ENCODE results near the gene IRF7.
"Not testable (repeated sequence)": the region's sequence is repeated elsewhere in the genome, so short reads cannot be mapped to it uniquely, and the experiment has no call there.

The IRF7 gene

DNA sequence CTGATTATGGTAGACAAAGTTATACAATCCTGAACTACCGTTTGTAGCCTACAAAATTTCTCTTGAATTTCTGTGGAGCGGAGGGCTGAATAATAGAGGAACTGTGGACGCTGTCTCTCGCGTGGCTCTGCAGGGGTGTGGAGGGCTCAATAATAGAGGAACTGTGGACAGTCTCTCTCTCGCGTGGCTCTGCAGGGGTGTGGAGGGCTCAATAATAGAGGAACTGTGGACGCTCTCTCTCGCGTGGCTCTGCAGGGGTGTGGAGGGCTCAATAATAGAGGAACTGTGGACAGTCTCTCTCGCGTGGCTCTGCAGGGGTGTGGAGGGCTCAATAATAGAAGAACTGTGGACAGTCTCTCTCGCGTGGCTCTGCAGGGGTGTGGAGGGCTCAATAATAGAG is 37.4 kb upstream of the IRF7 start:
- H3K9me3 Mint-ChIP-seq; H3K27me3 Mint-ChIP-seq; H3K27ac Mint-ChIP-seq; H3K4me3 Mint-ChIP-seq; DNase-seq; H3K4me1 Mint-ChIP-seq (ENCODE audit: low read depth in 2 of 2); ATAC-seq (replicated peaks): not testable (repeated sequence)
- peaks cover 14% of the 10 kb centered on the region for H3K36me3 Mint-ChIP-seq (ENCODE audit: insufficient read depth)

DNA sequence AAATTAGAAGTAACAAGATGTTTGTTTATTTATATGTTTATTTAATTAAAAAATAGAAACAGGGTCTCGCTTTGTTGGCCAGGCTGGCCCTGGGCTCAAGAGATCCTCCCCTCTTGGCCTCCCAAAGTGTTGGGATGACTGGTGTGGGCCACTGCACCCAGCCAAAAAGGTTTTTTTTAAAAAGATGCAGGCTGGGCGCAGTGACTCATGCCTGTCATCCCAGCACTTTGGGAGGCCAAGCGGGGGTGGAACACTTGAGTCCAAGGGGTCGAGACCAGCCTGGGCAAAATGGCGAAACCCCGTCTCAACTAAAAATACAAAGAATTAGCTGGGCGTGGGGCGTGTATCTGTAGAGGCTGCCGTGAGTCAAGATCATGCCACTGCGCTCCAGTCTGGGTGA is 34.7 kb upstream of the IRF7 start:
- Mint-ChIP-seq H3K27ac (no peak overlapping the region), H3K36me3 (ENCODE audit: insufficient read depth) (peaks cover 22% of the 10 kb centered on the region), H3K27me3 (no peaks in the 10 kb centered on the region), H3K4me3 (no peak overlapping the region), H3K9me3 (no peaks in the 10 kb centered on the region), H3K4me1 (ENCODE audit: low read depth in 2 of 2) (no peaks in the 10 kb centered on the region)
- DNase-seq (no peak), ATAC-seq (replicated peaks) (no peak)

DNA sequence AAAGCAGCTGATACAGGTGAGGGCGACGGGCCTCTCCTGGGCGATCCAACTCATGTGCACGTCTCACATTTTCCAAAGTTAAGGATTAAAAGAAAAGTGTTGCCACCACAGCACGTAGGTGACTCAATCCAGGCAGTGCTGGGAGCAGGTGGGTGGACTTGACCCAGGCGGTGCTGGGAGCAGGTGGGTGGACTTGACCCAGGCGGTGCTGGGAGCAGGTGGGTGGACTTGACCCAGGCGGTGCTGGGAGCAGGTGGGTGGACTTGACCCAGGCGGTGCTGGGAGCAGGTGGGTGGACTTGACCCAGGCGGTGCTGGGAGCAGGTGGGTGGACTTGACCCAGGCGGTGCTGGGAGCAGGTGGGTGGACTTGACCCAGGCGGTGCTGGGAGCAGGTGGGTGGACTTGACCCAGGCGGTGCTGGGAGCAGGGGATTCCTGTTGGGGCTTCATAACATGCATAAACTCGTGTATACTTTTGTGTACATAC is 32.0 kb upstream of the IRF7 start:
- H3K9me3 Mint-ChIP-seq; ATAC-seq (replicated peaks); H3K4me3 Mint-ChIP-seq; H3K27me3 Mint-ChIP-seq; H3K27ac Mint-ChIP-seq; H3K4me1 Mint-ChIP-seq (ENCODE audit: low read depth in 2 of 2); DNase-seq: not testable (repeated sequence)
- peaks cover 27% of the 10 kb centered on the region for H3K36me3 Mint-ChIP-seq (ENCODE audit: insufficient read depth)

DNA sequence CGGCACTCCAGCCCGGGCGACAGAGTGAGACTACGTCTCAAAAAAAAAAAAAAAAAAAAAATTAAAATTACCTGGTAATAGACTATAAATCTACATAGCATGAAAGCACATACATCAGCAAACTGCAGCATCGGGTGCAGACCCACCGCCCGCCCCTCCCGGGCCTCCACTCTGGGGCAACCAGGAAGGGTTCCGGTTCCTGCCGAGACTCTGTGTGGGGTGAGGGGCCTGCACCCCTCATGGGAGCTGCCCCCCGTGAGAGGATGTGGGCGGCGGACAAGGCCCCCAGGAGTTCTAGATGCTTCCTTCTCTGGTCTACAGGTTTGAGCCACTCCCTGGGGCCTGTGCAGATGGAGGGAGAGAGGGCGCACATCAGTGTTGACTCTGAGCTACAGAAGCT is 30.5 kb upstream of the IRF7 start:
- H3K9me3 Mint-ChIP-seq: no peaks in the 10 kb centered on the region
- no peak for ATAC-seq (replicated peaks)
- H3K27me3 Mint-ChIP-seq: no peaks in the 10 kb centered on the region
- H3K4me1 Mint-ChIP-seq (ENCODE audit: low read depth in 2 of 2): no peaks in the 10 kb centered on the region
- H3K36me3 Mint-ChIP-seq (ENCODE audit: insufficient read depth): peaks cover 32% of the 10 kb centered on the region
- no peak for DNase-seq
- no peak overlapping the region for H3K27ac Mint-ChIP-seq
- H3K4me3 Mint-ChIP-seq: no peak overlapping the region

DNA sequence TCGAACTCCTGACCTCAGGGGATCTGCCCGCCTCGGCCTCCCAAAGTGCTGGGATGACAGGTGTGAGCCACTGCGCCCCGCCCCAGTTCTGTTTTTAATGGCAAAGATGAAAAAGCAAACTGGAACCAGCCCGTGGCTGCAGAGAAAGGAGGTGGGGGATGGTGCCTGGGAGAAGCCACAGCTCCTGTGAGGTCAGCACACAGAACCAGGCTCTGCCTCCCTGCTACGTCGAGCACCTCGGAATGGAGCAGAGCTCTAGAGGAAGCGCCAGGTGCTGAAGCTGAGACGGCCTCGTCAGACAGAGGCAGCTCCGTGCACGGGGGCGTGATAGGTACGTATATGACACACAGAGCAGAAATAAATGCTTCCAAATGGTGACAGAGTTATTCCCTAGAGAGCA is 29.8 kb upstream of the IRF7 start:
- DNase-seq (no peak), ATAC-seq (replicated peaks) (no peak)
- H3K4me1 Mint-ChIP-seq (ENCODE audit: low read depth in 2 of 2): peaks cover 0 to 2% of the 10 kb centered on the region in 2 donors
- H3K27me3 Mint-ChIP-seq: peaks cover 0 to 3% of the 10 kb centered on the region in 2 donors
- H3K27ac Mint-ChIP-seq: no peak overlapping the region
- peaks cover 32% of the 10 kb centered on the region for H3K36me3 Mint-ChIP-seq (ENCODE audit: insufficient read depth)
- H3K4me3 Mint-ChIP-seq: no peak overlapping the region
- no peaks in the 10 kb centered on the region for H3K9me3 Mint-ChIP-seq

DNA sequence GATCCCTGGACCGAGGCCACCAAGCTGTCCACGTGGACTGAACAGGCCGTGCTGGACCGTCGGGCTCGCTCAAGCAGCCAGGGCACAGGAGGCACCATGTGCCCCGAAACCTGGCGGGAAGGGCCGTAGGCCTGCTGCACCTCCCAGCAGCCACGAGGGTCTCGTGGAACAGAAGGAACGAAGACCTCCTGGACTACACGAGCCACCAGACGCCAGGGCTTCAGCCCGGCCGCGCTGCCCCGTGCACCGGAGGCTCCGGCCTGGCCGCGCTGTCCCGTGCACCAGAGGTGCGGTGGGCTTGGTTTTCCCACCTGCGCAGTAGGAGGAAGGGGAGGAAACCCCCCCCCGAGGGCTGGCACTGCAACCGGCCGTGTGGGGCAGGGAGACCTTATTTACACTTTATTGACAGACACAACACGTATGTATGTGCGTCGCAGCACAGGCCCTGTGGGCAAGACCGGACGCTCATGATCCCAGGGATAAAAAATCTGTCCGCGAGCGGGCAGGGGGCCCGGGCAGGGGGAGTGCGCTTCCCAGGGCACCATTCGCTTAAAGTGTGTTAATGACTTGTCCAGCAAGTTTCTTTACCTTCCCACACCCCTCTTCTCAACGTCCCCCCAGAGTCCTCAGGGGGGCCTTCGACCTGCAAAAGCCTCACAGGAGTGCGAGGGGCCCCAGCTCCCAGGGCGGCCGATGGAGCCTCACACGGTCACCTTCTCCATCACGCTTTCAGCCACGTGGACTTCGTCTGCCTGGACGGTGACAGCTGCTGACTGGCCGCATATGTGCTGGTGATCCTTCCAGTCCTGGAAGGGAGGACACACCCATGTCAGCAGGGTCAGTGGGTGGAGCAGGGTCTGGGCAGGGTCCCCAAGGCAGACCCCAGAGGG is 28.3 kb upstream of the IRF7 start:
- H3K27ac Mint-ChIP-seq: no peak overlapping the region
- H3K4me1 Mint-ChIP-seq (ENCODE audit: low read depth in 2 of 2): peaks cover 2 to 5% of the 10 kb centered on the region in 2 donors
- no peak for ATAC-seq (replicated peaks)
- no peaks in the 10 kb centered on the region for H3K9me3 Mint-ChIP-seq
- no peak for DNase-seq
- peaks cover 25% of the 10 kb centered on the region for H3K36me3 Mint-ChIP-seq (ENCODE audit: insufficient read depth)
- H3K27me3 Mint-ChIP-seq: peaks cover 0 to 10% of the 10 kb centered on the region in 2 donors
- no peak overlapping the region for H3K4me3 Mint-ChIP-seq

DNA sequence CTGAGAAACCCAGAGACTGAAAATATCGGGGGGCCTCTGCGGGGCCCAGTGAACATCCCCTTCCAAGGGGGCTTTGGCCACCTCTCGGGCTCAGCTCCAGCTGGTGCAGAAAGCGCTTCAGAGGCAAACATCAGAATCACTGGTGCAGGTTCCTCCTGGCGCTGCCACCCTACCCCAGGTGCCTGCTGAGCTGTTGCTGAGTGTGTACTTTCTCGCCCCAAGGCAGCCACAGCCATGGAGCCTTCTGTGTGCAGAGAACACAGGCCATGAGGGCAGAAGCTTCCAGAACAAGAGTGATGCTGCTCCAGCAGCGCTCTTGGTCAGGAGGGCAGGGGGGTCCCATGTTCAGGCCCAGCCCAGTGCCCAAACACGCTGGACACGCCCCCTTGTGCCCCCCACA is 27.6 kb upstream of the IRF7 start:
- no peak overlapping the region for H3K4me3 Mint-ChIP-seq
- peaks cover 6 to 15% of the 10 kb centered on the region in 2 donors for H3K27me3 Mint-ChIP-seq
- H3K27ac Mint-ChIP-seq: peak overlapping the region in 1 of 2 donors; percentile 10
- H3K4me1 Mint-ChIP-seq (ENCODE audit: low read depth in 2 of 2): peaks cover 6 to 10% of the 10 kb centered on the region in 2 donors
- ATAC-seq (replicated peaks) (no peak), DNase-seq (no peak)
- no peaks in the 10 kb centered on the region for H3K9me3 Mint-ChIP-seq
- peaks cover 24% of the 10 kb centered on the region for H3K36me3 Mint-ChIP-seq (ENCODE audit: insufficient read depth)

DNA sequence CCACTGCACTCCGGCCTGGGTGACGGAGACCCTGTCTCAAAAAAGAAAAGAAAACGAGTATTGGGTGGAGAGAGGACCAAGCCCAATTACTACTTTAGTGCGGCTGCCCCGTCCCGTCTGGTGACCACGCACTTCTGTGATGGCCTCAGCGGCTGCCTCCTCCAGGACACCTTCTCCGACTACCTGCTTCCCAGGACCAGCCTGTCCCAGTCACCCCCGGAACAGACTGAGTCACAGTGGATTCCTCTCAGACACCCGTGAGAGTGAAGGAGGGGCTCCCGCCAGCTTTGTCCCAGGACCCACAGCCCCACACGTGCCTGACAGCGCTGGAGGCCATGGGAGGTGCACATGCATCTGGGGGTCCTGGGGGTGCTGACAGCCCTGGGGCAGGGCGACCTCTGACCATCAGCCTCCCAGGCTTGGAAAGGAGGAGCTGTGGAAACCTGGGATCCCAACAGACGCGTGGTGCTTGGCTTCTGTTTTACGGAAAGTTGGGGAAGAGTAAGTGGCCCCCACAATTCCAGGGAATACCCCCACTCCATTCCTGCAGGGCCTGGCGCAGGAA is 26.1 kb upstream of the IRF7 start:
- ATAC-seq (replicated peaks): no peak
- H3K27me3 Mint-ChIP-seq: peaks cover 13 to 27% of the 10 kb centered on the region in 2 donors
- H3K9me3 Mint-ChIP-seq: no peaks in the 10 kb centered on the region
- DNase-seq: no peak
- no peak overlapping the region for H3K27ac Mint-ChIP-seq
- H3K36me3 Mint-ChIP-seq (ENCODE audit: insufficient read depth): peaks cover 16% of the 10 kb centered on the region
- H3K4me1 Mint-ChIP-seq (ENCODE audit: low read depth in 2 of 2): peaks cover 11 to 15% of the 10 kb centered on the region in 2 donors
- no peak overlapping the region for H3K4me3 Mint-ChIP-seq

DNA sequence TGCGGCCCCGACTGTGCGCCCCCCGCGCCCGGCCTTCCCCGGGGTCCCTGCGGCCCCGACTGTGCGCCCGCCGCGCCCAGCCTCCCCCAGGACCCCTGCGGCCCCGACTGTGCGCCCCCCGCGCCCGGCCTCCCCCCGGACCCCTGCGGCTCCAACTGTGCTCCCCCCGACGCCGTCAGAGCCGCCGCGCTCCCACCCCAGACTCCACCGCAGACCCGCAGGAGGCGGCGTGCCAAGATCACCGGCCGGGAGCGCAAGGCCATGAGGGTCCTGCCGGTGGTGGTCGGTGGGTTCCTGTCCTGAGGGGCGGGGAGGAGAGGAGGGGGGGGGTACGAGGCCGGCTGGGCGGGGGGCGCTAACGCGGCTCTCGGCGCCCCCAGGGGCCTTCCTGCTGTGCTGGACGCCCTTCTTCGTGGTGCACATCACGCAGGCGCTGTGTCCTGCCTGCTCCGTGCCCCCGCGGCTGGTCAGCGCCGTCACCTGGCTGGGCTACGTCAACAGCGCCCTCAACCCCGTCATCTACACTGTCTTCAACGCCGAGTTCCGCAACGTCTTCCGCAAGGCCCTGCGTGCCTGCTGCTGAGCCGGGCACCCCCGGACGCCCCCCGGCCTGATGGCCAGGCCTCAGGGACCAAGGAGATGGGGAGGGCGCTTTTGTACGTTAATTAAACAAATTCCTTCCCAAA is 24.4 kb upstream of the IRF7 start:
- H3K9me3 Mint-ChIP-seq: no peaks in the 10 kb centered on the region
- peaks cover 13 to 38% of the 10 kb centered on the region in 2 donors for H3K27me3 Mint-ChIP-seq
- H3K27ac Mint-ChIP-seq: no peak overlapping the region
- ATAC-seq (replicated peaks) (peak; percentile 27), DNase-seq (no peak)
- peak overlapping the region; percentile 41 to 64 for H3K4me3 Mint-ChIP-seq
- H3K36me3 Mint-ChIP-seq (ENCODE audit: insufficient read depth): peaks cover 9% of the 10 kb centered on the region
- peaks cover 11 to 15% of the 10 kb centered on the region in 2 donors for H3K4me1 Mint-ChIP-seq (ENCODE audit: low read depth in 2 of 2)

DNA sequence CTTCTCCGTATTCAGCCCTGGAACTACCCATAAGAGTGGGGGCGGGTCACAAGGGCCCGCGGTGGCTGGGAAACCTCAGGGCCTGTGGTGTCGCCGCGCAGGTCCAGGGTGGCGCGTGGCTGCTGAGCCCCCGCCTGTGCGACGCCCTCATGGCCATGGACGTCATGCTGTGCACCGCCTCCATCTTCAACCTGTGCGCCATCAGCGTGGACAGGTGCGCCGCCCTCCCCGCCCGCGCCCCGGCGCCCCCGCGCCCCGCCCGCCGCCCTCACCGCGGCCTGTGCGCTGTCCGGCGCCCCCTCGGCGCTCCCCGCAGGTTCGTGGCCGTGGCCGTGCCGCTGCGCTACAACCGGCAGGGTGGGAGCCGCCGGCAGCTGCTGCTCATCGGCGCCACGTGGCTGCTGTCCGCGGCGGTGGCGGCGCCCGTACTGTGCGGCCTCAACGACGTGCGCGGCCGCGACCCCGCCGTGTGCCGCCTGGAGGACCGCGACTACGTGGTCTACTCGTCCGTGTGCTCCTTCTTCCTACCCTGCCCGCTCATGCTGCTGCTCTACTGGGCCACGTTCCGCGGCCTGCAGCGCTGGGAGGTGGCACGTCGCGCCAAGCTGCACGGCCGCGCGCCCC is 23.7 kb upstream of the IRF7 start:
- Mint-ChIP-seq H3K4me1 (ENCODE audit: low read depth in 2 of 2) (peaks cover 11 to 15% of the 10 kb centered on the region in 2 donors), H3K36me3 (ENCODE audit: insufficient read depth) (peaks cover 6% of the 10 kb centered on the region), H3K27me3 (peaks cover 13 to 38% of the 10 kb centered on the region in 2 donors), H3K27ac (no peak overlapping the region), H3K9me3 (no peaks in the 10 kb centered on the region), H3K4me3 (no peak overlapping the region)
- DNase-seq (no peak), ATAC-seq (replicated peaks) (peak; percentile 22)

DNA sequence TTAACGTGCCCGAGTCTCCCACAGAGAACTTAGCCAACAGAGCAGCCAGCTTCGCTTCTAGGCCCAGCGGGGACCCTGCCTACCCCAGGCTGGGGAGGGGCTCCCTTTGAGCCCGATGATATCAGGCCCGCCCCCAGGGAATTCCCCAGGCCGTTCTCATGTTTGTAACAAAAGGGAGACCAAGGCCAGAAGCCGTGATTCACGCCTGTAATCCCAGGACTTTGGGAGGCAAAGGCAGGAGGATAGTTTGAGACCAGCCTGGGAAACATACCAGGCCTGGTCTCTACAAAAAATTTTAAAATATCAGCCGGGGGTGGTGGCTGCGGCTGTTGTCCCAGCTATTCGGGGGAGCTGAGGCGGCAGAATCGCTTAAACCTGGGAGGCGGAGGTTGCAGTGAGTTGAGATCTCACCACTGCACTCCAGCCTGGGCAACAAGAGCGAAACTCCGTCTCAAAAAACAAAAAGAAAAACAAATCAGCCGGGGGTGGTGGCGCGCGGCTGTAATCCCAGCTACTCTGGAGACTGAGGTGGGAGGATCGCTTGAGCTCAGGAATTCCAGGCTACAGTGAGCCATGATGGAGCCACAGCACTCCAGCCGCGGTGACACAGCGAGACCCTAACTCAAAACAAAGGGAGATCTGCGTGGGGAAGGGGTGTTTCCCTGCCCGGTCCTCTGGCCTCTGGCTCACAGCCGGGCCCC is 23.0 kb upstream of the IRF7 start:
- ATAC-seq (replicated peaks) (no peak), DNase-seq (no peak)
- Mint-ChIP-seq H3K4me1 (ENCODE audit: low read depth in 2 of 2) (peaks cover 11 to 15% of the 10 kb centered on the region in 2 donors), H3K4me3 (peak overlapping the region in 1 of 2 donors; percentile 62), H3K9me3 (no peaks in the 10 kb centered on the region), H3K27me3 (peaks cover 13 to 38% of the 10 kb centered on the region in 2 donors), H3K27ac (peak overlapping the region in 1 of 2 donors; percentile 41), H3K36me3 (ENCODE audit: insufficient read depth) (peaks cover 6% of the 10 kb centered on the region)

DNA sequence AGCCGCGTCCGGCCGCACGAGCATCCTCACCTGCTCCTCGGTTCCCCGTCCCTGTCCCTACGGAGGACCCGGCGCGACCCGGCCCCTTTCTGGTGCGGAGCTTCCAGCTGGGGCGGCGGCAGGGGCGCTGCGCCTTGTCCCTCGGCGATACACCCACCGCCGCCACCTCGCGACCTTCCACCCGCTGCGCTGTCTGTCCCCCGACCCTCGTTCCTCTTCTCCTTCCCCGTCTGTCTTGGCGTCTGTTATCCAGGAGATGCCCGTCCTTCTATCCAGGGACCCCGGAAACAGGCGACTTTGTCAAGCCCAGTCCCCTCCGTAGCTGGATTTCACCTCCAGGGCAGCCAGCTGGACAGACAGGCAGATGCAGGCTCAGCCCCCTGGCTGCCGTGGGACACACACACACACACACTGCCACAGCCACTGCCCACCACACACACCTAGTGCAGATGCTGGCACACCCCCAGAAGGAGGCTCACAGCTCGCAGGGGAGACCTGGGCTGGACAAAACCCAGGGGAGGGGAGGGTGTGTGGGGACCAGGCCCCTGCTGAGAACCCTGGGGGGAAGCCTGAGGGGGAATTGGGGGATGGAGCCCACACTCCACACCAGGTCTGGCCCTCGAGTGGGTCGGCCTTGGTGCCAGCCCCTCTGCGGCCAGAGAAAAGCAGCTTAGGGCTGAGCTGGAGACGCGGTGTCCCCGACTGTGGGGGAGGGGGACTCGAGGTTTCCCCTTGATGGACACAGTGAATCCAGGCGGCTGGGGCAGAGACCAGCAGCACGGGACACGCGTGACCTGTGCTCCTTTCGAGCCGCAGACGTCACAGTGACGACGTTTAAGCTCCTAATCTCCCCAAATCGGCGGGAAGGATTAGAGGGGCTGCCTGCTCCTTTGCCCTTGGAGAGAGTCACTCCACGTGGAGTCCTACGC is 22.1 kb upstream of the IRF7 start:
- DNase-seq (no peak), ATAC-seq (replicated peaks) (no peak)
- Mint-ChIP-seq H3K4me1 (ENCODE audit: low read depth in 2 of 2) (peaks cover 11 to 15% of the 10 kb centered on the region in 2 donors), H3K36me3 (ENCODE audit: insufficient read depth) (peaks cover 6% of the 10 kb centered on the region), H3K4me3 (peak overlapping the region; percentile 57 to 58), H3K27ac (no peak overlapping the region), H3K9me3 (no peaks in the 10 kb centered on the region), H3K27me3 (peaks cover 13 to 38% of the 10 kb centered on the region in 2 donors)
